GM21390 (cell line): ENCODE measurements around the gene TSPAN18.

Source experiments
- ATAC-seq: cut with Tn5 transposase; IDR thresholded peaks from one replicate; pipeline ENCODE4 v1.9.1; 2021; ENCODE audit not compliant: unreplicated experiment

TSPAN18 gene

DNA sequence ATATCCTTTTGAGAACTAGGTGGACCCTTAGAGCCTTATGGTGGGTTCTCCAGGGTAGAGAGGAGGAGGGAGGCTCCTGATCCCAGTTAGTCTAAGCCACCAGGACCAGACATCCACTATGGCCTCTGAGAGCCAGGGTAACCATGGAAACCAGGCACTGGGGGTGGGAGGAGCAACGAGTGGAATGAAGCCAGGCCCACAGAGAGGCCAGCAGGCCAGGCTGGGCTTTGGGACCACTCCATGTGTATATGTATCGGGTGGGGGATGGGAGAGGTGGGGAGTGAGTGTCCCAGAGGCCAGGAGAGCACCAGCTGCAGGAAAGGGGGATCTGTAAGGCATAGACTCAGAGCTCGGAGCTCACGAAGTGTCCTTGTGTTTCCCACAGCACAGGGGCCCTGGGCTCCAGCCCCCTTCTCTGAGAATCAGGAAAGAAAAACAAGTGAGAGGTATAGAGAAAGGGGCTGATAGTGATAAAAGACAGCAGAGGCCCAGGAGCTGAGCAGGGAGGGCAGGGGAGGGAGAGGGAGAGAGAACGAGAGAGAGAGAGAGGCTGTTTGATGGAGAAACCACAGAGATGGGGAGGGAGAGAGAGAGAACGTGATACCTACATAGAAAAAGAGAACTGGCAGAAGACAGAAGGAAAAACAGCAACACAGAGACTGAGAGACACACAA lies 15.5 kb upstream of the TSPAN18 start:
- ATAC-seq: no peak

DNA sequence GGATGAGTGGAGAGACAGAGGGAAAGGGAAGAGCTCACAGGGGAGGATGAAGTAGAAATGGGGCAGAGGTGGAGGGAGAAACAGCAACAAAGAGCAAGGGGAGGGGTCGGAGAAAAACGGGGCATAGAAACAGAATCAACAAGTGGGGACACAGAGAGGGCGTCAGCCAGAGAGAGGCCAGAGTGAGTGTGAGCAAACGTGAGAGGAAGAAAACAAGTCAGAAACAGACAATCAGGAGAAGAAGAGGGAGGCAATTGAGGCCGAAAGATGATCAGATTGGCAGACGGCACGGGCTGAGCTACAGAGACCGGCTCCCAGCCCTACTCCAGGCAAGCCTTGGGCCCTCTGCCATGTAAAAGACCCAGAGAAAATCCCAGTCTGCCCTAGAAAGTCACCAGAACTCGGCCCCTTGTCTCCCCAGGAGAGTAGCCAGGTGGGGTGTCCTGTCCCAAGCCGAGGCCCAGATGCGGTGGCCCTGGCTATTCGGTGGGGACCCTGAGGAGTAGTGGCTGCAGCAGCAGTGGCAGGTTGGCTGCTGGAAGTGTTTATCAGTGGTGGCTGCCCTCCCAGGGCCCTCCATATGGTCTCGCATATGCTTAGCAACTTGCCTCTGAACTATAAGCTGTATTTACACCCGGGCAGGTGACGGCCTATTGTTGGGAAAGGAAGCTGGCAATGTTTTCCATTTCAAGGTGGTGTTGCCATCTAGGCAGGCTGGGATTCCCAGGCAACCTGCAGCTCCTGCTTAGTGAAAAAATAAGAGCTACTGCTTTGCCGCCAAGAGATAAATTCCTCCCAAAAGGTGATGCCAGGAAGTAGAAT lies 14.8 kb upstream of the TSPAN18 start:
- ATAC-seq: no peak

DNA sequence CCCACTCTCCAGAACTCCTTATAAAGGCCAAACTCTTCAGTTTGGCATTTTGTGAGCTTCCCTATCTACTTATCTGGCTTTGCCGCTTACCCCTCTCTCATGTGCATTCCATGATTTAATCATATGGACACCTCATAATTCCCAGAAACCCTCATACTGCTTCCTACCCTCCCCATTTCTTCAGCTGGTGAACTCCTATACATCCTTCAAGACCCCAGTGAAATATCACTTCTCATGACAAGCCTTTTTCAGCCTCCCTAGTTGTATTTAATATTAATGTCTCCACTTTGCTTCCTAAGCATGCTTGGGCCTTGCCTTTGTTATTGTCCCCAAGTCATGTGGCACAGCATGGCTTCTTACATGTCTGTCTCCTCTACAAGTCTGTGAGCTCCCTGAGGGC lies 13.7 kb upstream of the TSPAN18 start:
- ATAC-seq: no peak

DNA sequence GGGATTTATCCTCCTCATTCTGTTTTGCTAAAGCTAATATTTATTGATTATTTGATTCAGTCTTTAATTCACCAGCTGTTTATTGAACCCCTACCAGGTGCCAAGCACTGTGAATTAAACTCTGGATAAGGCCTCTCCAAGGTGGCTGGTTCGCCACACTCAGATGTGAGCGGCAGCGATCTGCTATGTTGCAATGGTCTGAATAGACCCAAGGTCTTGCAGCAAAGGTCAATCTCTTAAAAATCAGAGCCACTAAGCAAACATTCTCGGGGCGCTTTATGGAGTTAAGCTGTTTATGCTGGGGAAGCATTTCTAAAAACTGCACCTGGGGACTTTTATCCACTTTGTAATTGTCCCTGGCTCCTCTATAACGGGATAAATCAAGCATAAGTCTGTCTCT lies 10.5 kb upstream of the TSPAN18 start:
- no peak for ATAC-seq

DNA sequence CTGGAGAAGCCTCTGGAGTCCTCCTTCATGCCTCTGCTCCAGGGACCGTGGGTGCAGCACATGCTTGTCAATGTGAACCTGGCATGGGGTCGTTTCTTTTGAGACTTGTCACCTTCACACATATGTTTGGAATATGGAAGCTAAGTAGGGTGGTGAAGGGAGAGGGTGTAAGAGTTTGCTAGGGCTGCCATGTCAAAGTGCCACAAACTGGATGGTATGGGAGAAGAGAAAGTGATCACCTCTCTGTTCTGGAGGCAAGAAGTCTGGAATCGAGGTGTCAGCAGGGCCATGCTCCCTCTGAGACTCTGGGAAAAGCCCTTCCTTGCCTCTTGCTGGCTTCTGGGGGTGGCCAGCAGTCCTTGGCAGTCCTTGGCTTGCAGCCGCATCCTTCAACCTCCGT lies 8.7 kb upstream of the TSPAN18 start:
- ATAC-seq: no peak

DNA sequence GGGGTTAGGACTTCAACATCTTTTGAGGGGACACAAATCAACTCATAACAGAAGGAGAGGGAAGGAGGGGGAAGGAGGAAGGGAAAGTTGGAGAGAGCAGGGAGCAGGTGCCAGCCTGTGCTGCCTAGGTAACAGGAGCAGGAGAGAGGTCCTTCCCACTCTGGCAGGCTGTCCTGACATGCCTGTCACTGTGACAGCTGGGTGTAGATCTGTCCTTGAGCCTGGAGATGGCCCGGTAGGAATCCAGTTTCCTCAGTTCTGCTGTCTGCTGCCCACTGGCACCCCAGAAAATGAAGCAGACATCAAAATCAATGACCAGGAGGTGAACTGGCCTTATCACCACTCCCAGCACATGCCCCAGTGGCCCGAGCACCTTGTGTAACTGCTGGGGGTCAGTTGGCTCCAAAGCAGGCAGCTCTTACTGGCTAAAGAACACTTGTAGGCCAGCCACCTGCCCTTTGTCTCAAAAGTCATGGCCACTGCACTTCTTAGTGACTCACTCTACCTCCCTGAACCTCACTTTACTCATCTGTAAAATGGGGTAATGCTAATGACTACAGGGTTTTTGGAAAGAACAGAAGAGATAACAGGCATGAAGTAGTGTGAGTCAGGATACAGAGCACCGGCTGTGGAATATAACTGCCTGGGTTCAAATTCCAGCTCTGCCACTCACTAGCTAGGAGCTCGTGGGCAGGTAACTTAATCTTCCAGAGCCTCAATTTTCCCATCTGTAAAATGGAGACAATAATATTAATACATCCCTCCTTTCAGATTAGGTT lies 8.0 kb upstream of the TSPAN18 start:
- no peak for ATAC-seq

DNA sequence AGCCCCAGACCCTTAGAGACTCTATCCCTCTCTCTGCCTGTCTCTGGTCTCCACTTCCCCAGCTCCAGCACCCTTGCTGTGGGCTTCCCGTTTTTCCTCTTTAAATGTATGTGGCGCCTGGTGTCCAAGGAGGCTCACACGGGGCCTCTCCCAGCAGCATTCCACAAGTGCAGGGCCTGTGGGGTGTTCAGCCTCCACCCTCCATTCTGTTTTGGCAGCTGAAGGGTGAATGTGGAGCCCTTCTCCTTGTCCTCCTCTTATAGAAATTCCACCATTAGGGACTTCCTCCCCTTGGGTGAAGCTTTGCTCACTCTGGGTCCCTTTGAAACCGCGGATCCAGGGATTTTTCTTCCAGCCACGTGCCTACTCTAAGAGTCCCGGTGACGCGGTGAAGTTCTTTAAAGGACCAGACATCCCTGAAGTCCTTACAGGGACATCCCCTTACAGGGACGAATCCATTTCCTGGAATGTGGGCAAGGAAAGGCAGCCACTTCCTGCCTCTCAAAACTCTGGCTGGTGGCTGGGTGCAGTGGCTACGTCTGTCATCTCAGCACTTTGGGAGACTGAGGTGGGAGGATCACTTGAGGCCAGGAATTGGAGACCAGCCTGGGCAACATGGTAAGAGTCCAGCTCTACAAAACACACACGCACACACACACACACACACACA lies 1.6 kb upstream of the TSPAN18 start:
- ATAC-seq: no peak

DNA sequence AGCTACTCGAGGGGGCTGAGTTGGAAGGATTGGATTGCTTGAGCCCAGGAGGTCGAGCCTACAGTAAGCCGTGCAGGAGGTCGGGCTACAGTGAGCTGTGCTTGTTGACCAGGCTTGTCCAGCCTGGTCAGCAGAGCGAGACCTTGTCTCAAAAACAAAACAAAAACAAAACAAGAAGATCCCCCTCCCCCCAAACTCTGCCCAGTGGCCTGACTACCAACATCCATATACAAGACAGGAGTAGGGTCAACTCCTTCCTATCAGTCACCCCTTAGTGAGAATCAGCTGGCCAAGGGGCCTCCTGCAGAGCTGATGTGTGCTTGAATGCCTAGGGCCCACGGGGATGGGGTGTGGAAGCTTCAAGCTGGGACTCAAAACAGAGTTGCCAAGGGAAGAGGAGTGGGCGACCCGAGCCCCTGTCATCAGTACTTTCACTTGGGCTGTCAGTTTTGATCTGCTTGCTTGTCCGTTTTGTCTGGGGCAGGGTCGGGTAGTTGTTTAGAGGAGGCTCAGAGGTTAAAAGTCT lies 942 bp upstream of the TSPAN18 start:
- ATAC-seq: no peak

DNA sequence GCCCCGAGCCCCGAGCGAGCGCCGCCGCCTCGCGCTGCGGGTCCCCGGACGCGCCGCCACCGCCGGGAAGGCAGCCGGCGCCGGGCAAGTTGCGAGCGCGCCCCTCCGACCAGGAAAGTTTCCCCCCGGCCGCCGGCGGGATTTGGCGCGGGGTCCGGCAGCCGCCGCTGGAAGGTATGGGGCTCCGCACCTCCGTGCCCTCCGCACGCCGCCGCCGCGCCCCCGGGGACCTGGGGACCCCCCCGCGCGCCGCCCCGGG lies 281 bp downstream of the TSPAN18 start:
- peak; percentile 6 for ATAC-seq

DNA sequence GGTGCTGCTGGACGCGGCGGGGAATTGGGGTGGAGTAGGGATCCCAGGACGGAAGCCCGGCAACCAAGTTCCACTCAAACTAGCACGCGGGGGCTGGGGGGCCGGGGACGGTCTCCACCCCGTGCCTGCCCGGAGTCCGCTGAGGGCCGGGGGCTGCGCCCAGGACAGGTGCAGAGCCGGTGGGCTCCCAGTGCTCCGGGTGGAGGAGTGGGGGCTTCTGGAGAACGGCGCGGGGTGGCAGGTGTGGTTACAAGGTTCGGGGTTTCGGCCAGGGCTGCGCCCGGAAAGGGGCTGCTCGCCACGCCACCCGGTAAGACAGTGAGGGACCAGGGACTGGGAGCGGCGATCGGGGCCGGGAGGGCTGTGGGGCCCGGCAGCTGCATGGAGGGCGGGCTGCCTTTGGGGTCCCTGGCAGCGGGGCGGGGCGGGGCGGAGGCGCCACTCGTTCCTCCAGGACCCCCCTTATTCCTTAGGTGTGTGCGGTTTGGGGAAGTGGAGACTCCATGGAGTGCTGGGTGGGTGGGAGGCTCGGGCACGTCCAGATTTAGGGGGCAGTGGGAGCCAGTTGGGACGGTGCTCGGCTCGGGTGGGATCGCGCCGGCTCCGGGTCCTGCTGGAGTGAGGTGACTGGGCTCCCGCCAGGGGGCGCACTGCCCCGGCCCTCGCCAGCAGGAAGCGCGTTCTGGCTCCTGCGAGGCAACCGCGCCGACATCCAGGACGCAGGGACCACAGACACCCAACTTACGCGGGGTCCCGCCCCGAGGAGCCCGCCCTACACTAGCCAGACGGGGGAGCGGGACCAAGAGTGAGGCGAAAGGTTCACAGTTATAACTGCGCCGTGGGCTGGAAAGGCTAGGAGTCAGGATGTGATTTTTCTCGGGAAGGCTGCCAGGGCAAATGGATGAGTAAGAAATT lies 868 bp downstream of the TSPAN18 start:
- ATAC-seq: peak; percentile 45

DNA sequence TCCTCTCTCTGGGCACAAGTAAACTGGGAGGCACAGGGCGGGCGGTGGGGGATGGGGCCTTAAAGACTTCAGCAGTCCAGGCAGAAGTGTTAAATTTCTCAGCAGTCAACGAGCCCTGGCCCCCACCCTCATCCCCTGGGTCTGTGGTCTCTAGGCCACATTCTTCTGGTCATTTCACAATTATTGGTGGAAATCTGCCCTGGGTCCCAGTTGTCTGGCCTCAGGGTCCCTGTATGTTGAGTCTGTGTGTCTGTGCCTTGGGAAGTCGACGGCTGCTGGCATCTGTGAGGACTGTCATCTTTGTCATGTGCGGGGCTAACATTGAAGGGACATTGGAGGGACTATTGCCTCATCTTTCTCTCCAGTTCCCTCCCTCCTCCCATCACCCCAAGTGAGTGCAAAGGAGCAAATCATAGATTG lies 1.7 kb downstream of the TSPAN18 start:
- no peak for ATAC-seq

DNA sequence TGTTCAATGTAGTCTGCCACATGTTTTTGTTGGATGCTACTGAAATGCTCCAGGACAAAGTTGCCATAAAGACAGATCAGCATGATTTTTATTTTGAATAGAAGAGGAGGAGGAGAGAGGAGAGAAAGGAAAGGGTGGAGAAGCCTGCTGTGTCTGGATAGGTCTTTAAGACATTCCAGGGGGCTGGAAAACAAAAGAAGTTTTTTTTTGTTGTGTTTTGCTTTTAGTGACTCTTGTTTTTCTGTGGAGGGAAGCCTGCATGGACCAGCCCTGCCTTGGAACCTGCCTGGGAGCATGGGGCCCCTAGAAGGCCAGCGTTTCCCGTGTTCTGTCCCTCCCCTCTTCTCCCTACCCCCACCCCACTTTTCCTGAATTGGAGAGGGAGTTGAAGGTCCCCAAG lies 2.3 kb downstream of the TSPAN18 start:
- no peak for ATAC-seq

DNA sequence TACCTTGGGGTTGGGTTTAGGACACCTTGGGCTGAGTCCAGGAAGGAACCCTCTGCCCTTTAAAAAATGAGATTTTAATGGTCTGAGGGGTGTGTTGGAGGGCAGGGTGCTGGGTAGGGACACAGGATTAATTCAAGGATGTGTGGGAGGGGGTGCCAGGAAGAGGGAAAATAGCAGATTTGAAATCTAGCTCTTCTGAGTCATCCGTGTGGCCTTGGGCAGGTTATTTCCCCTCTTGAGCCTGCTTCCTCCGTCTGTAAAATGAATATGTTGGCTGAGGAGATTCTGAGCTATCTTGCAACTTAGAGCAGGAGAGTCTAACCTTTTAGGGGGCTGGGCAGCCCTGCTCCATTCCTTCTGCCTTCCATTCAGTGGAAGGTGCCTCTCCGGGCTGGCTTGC lies 3.0 kb downstream of the TSPAN18 start:
- ATAC-seq: no peak

DNA sequence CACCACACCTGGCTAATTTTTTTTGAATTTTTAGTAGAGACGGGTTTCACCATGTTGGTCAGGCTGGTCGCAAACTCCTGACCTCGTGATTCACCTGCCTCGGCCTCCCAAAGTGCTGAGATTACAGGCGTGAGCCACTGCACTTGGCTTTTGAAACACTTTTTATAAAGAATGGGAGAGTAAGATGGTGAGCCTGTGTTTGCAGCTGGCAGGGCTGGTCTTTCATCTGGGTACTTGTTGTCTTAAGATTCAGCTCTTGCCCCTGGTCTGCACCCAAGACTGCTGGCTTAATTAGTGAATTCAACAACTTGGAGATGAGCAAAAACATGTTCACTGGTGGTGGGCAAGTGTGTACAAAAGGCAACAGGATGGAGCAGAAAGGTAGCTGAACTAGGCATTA lies 4.0 kb downstream of the TSPAN18 start:
- ATAC-seq: no peak

DNA sequence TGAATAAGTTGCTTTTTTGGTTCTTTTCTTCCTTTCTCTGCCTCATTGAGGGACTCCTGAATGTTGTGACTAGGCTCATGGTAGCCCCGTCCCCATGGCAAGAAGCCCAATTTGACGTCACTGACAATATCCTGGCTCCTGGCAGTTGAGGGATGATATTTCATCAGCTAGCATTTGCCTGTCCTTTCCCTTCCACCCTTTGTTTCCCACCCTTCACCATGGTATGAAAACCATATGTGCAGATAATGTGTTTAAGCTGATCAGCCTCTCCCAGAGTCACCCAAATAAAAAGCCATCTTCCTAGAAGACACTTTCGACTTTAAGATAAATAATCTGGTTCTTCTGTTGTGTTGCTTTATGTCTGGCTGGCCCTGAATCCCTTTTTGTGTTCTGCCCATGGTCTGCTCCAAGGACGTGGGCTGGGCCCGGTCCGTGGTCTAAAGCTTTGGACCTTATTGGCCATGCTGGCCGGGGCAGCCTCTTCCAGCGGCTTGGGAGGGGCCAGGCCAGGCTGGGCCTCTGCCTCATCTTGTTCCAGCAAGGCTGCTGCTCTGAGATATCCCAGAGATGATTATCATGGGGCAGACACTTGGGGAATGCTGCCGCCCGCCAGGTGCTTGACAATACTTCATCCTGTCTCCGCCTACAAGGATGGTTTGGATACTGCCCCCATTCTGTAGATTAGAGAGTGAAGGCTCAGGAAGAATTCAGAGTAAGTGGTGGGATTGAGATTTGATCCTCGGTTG lies 5.1 kb downstream of the TSPAN18 start:
- no peak for ATAC-seq

DNA sequence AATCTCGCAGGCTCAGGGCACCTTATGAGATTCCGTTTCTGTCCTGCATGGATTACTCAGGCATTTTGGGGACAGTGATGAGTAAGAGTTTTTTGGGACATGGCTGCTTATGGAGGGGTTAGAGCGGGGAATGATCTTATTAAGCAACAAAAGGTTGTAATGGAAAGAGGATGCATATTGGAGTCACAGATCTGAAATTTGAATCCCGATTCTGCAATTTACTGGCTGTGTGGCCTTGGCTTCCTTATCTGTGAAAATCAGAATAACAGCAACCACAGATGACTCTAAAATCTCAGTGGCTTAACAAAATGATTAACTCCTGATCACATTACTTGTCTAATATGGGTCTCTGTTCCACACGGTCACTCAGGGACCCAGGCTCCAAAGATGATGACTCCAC lies 5.8 kb downstream of the TSPAN18 start:
- no peak for ATAC-seq

DNA sequence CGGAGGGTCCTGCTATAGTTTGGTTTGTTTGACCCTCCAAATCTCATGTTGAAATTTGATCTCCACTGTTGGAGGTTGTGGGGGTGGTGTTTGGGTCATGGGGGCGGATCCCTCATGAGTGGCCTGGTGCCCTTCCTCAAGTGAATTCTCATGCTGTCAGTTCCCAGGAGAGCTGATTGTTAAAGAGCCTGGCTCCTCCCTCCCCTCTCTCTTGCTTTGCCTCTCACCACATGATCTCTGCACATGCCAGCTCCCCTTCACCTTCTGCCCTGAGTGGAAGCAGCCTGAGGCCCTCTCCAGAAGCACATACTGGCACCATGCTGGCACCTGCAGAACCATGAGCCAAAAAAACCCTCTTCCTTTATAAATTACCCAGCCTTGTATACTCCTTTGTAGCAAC lies 7.1 kb downstream of the TSPAN18 start:
- no peak for ATAC-seq

DNA sequence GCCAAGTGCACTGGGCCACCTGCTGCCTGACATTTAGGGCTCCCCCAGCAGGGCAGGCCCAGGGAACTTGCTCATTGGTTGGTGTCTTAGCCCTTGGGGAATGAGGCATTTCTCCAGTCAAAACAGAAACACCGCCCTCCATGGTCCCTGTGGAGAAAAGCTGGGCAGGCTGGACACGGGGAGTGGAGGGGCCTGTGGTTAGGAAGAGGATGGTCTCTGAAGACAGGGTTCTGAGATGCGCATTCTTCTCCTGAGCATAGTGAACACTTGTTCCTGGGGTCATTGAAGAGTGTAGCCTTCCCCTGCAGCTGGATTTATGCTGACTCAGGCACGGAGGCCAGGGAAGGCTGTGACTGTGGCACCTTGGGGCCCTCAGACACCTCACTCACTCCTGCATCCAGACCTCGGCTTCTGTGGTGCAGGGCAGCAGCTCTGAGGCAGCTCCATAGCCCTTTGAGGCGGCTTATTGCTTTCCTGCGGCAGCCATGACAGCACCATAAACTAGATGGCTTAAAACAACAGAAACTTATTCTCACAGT lies 8.2 kb downstream of the TSPAN18 start:
- no peak for ATAC-seq

DNA sequence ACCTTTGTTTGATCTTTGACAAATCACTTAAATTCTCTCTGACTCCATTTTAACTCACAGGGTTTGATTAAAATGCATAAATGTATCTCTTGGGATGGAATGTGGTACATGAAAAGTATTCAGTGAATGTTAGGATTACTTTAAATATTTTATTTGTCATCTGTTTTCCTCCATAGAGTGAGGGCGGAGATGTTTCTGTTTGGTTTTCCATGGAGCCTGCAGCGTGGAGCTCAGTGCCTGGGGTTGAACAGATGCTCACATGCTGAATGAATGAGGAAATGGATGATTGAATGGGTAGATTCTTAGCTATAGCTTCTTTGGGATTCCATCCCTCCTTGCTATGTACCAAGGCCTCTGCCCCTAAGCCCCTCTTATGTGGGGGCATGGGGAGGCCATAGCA lies 10.0 kb downstream of the TSPAN18 start:
- ATAC-seq: no peak
